Measurements from ENCODE around the gene ZNF516.

The ZNF516 gene

DNA sequence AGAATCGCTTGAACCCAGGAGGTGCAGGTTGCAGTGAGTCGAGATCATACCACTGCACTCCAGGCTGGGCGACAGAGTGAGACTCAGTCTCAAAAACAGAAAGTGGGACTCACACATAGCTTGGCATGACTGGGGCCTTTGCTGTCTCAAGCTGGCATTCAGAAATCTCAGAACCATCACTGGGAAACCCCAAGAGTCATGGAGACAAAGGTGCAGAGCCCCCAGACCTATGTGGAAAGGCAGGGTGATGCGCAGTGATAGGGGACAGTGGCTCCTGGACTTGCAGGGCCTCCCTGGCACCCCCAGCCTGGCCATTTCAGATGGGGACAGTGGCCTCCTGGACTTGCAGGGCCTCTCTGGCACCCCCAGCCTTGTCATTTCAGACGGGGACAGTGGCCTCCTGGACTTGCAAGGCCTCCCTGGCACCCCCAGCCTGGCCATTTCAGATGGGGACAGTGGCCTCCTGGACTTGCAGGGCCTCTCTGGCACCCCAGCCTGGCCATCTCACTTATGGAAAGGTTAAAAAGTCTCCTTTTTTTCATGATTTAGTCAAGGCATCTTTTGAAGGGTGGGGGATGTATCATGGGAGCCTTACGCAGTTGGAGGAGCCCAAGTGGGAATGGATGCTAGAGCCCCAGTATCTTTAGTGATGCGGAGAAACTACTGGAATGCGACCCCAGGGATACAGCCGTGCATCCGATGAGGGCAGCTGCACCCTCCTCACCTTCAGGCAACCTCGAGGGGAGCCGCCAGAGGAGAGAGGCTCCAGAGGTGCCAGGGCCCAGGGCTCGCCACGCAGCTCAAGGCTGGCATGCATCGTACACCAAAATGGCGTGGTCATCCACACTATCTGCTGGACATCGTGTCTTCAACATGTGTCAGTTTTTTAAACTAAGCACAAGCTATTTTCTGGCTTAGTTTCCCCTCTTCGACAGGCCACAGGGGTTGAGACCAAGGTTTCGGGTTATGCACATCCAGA is 30.5 kb downstream of the ZNF516 start:
- no peaks in the 10 kb centered on the region for H3K36me3 ChIP-seq (replicated peaks)
- H3K4me3 ChIP-seq (ENCODE audit: low read depth, low read length): no peak overlapping the region
- TF ChIP-seq, protein P1, sequence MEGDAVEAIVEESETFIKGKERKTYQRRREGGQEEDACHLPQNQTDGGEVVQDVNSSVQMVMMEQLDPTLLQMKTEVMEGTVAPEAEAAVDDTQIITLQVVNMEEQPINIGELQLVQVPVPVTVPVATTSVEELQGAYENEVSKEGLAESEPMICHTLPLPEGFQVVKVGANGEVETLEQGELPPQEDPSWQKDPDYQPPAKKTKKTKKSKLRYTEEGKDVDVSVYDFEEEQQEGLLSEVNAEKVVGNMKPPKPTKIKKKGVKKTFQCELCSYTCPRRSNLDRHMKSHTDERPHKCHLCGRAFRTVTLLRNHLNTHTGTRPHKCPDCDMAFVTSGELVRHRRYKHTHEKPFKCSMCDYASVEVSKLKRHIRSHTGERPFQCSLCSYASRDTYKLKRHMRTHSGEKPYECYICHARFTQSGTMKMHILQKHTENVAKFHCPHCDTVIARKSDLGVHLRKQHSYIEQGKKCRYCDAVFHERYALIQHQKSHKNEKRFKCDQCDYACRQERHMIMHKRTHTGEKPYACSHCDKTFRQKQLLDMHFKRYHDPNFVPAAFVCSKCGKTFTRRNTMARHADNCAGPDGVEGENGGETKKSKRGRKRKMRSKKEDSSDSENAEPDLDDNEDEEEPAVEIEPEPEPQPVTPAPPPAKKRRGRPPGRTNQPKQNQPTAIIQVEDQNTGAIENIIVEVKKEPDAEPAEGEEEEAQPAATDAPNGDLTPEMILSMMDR (IDR thresholded peaks at IDR 0.05; ENCODE audit: low read depth, low read length, missing control alignments): no peak

DNA sequence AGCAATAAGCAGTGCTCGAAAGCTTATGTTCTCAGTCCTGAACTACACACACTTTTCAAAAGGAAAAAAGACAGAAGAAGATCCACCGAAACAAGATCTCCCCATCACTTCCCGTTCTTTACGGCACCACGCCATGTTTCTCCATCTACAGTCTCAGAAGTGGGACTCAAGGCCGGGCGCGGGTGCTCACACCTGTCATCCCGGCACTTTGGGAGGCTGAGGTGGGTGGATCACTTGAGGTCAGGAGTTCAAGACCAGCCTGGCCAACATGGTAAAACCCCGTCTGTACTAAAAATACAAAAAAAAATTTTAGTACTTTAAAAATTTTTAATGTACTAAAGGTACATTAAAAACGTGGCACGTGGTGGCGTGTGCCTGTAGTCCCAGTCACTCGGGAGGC is 31.2 kb downstream of the ZNF516 start:
- TF ChIP-seq, protein P1 (IDR thresholded peaks at IDR 0.05; ENCODE audit: low read depth, low read length, missing control alignments): no peak
- in situ Hi-C loops (cut with HindIII; ENCODE audit: low pct_ligation_motif_present, low sequenced_read_pairs): no loop called here
- DNase-seq: no peak
- no peaks in the 10 kb centered on the region for H3K36me3 ChIP-seq (replicated peaks)
- no peak overlapping the region for H3K27ac ChIP-seq
- no peak overlapping the region for H3K4me3 ChIP-seq (ENCODE audit: low read depth, low read length)
- H3K27me3 ChIP-seq (replicated peaks): no peaks in the 10 kb centered on the region

More for the DNA sequence above, 30.5 kb downstream of the ZNF516 start:
- in situ Hi-C loops (cut with HindIII; ENCODE audit: low pct_ligation_motif_present, low sequenced_read_pairs): no loop called here
- Histone ChIP-seq H3K27me3 (replicated peaks) (no peaks in the 10 kb centered on the region), H3K27ac (no peak overlapping the region)
- DNase-seq: no peak

DNA sequence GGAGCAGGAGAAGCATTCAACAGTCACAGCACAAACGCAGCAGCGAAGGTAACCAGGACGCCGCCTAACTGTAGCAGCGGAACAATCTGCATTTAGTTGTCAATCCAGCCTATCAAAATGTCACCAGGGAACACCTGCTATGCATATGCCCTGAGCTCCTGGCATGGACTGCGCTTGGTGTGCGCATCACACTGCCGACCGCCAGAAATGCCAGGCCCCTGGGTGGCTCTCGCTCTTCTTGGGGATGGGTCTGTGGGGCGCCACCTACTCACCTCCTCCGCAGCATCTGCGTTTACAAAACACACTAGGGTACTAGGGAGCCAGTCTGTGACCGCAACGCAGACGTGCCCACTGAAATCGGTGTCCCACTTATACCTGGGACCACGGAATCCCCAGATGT is 31.7 kb downstream of the ZNF516 start:
- Histone ChIP-seq H3K27ac (no peak overlapping the region), H3K4me3 (ENCODE audit: low read depth, low read length) (no peak overlapping the region), H3K36me3 (replicated peaks) (no peaks in the 10 kb centered on the region), H3K27me3 (replicated peaks) (no peaks in the 10 kb centered on the region)
- TF ChIP-seq, protein P1 (IDR thresholded peaks at IDR 0.05; ENCODE audit: low read depth, low read length, missing control alignments): no peak
- DNase-seq: no peak
- in situ Hi-C loops (cut with HindIII; ENCODE audit: low pct_ligation_motif_present, low sequenced_read_pairs): no loop called here

DNA sequence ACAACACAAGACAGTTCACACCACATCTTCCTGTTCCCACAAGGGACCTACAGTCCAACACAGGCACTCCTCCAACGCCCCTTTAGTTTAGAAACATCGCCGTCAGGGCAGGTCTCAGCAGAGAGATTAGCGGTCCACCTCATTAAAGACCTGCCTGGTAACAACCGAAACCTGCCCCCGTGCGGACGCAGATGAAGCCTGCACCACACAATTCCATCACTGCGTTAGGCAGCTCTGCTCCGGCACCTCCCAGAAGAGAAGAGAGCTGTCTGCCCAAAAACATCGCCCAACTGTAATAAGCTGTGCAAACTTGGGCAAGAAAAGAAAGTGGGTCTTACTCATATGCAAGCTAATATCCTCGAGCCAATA is 32.7 kb downstream of the ZNF516 start:
- in situ Hi-C loops (cut with HindIII; ENCODE audit: low pct_ligation_motif_present, low sequenced_read_pairs): no loop called here
- no peaks in the 10 kb centered on the region for H3K27me3 ChIP-seq (replicated peaks)
- H3K27ac ChIP-seq: no peak overlapping the region
- H3K4me3 ChIP-seq (ENCODE audit: low read depth, low read length): no peak overlapping the region
- DNase-seq: no peak
- H3K36me3 ChIP-seq (replicated peaks): no peaks in the 10 kb centered on the region
- TF ChIP-seq, protein P1 (IDR thresholded peaks at IDR 0.05; ENCODE audit: low read depth, low read length, missing control alignments): no peak

DNA sequence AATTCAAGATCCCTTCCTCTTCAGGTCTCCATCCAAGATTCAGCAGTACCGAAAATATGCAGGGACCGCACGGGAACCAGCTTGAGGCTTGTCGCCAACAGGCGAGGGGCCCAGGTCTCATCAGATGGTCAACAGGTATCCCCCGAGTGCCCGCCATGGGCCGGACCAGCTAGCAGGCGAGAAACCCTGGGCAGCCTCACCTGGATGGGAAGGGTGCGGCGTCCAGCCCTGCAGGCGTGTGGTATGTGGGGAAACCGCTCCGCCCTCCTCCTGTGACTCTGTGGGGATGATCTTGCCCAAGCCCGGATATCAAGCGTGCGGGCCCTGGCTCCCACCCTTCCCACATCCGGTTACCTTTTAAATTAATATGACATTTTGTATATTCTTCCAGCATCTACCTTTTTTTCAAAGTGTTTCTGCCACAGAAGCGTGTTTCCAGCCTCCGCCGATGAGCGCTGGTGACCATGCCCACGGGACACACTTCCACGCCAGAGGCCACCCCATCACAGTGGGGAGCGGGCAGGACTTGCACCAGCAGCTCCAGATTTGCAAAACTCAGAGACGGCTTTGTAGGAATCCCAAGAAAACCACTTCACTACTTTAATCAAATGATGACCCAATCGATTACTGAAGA is 33.2 kb downstream of the ZNF516 start:
- TF ChIP-seq, protein P1 (IDR thresholded peaks at IDR 0.05; ENCODE audit: low read depth, low read length, missing control alignments): no peak
- H3K27ac ChIP-seq: no peak overlapping the region
- DNase-seq: no peak
- in situ Hi-C loops (cut with HindIII; ENCODE audit: low pct_ligation_motif_present, low sequenced_read_pairs): no loop called here
- no peaks in the 10 kb centered on the region for H3K36me3 ChIP-seq (replicated peaks)
- no peak overlapping the region for H3K4me3 ChIP-seq (ENCODE audit: low read depth, low read length)
- no peaks in the 10 kb centered on the region for H3K27me3 ChIP-seq (replicated peaks)
